Hematopoietic multipotent progenitor cell (in vitro differentiated cells): ENCODE data around the gene PINK1. TPM values are rescaled to one million over a fixed set of nuclear protein-coding genes. Genes with fewer than 3 reads are reported as not detected.
A peak's percentile ranks its signal among the peaks of the same experiment; 100 is the strongest.
"Not testable (repeated sequence)": the region's sequence is repeated elsewhere in the genome, so short reads cannot be mapped to it uniquely, and the experiment has no call there.

Source experiments
- DNase-seq, 3 donors: peaks; one replicate each; pipeline ENCODE4 v3.0.0-alpha.2; 2011 to 2015; ENCODE audit warnings: low read depth in 2 of 3, low spot score in 2 of 3
- total RNA-seq: library from RNA; depleted of rRNA; stranded (reverse); fragments of >200 nt; gene quantifications from one replicate; pipeline ENCODE4 v1.2.3, GENCODE V29; 2012

The PINK1 gene
- total RNA-seq, 1 donor, result 53.3 TPM

- no peak for DNase-seq
These were observed 39.0 kb downstream of the PINK1 start for GRCh38 chr1:20672265-20672632.

- DNase-seq, result not testable (repeated sequence)
These were observed 40.4 kb downstream of the PINK1 start for GRCh38 chr1:20673626-20674025.

DNA sequence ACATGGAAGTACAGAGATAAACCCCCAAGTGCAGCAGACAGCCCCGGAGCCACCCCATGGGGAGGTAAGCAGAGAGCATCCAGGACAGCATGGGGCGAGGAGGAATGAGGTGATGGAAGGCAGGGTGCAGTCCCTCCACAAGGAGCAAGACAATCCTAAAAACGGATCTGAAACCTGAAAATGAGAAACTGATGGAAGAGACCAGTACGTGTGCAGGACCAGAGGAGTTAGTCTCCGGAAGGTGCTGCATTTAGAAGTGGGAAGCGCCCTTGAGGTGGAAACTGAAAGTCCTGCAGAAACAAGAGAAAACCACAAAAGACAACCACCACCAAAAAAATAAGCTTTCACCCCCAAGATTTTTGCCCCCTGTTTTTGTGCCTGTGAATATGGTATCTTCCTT is 45.3 kb downstream of the PINK1 start:
- no peak for DNase-seq

DNA sequence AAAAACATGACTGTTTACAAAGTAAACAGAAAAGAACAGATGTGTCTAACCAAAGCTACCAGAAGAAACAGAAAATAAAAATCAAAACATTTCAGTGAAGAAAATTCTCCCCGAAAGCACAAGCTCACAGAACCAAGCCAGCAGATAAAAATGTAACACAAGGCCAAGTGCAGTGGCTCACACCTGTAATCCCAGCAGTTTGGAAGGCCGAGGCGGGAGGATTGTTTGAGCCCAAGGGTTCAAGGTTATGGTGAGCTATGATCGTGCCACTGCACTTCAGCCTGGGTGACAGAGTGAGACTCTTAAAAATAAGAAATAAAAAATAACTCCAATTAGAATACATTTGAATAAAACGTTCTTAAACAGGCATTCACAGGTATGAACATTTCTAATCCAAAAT is 47.0 kb downstream of the PINK1 start:
- DNase-seq, result no peak

DNA sequence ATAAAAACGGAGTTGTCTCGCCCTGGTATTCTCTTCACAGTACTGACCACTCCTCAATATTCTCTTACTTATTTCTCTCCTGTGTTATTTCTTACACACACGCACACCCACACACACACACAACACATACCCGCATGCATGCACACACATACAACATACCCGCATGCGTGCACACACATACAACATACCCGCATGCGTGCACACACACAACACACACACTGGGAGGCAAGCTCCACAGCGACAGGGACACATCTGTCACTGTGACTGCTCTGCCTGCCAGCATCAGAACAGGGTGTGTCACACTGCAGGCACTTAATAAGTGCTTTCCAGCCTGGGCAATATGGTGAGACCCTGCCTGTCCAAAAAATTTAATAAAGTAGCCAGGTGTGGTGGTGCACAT is 48.7 kb downstream of the PINK1 start:
- DNase-seq, result no peak

DNA sequence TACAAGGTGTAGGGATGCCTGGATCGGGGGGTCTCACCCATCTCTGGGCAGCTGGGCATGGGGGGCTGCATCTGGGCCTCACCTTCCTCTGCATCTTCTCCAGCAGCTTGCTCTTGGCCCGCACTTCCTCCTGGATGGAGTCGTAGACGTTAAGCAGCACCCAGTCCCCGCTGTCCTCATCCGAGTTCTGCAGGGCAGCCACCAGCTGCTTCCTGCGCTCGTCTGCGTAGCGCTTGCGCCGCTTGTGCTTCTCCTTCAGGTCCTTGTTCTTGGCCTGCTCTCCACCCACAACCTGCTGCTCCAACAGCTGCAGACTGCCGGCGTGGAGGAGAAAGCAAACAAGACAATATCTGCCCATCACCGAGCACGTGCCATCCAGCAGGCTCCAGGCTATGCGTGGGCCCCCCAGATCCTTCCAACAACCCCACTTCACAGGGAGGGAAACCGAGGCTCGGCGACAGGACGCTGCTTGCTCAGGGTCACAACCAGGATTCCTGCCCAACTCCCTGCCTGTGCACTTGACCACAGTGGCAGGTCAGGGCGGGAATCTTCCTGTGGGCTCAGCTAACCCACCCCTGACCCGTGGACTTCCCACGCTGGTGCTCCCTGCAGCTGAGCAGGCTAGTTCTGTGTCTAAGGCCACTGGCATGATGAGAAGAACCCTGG is 49.4 kb downstream of the PINK1 start:
- peak in 2 of 3 donors; percentile 44 to 51 for DNase-seq

- no peak for DNase-seq
These were observed 50.4 kb downstream of the PINK1 start for GRCh38 chr1:20683614-20684013.

- DNase-seq, result no peak
These were observed 50.9 kb downstream of the PINK1 start for GRCh38 chr1:20684050-20684620.

- DNase-seq, result no peak
These were observed 51.4 kb downstream of the PINK1 start for GRCh38 chr1:20684651-20685050.

- no peak for DNase-seq
These were observed 51.9 kb downstream of the PINK1 start for GRCh38 chr1:20685099-20685662.

DNA sequence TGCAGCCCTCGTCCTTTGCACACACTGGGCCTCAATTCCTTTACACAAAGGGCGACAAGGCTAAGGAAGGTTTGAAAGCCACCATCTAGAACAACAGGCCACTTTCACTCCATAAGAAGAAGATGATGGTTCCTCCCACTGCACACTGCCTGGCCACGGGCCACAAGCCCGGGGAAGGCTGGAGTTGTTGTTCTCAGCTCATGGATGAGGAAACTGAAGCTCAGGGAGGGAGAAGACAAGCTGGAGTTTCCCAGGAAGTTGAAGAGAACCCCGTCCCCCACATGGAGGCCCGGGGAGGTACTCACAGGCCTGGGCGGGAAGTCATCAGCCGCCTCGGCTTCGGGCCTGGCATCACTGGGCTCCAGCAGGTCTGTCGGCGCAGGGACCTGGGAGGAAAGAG is 52.5 kb downstream of the PINK1 start:
- DNase-seq, result no peak

DNA sequence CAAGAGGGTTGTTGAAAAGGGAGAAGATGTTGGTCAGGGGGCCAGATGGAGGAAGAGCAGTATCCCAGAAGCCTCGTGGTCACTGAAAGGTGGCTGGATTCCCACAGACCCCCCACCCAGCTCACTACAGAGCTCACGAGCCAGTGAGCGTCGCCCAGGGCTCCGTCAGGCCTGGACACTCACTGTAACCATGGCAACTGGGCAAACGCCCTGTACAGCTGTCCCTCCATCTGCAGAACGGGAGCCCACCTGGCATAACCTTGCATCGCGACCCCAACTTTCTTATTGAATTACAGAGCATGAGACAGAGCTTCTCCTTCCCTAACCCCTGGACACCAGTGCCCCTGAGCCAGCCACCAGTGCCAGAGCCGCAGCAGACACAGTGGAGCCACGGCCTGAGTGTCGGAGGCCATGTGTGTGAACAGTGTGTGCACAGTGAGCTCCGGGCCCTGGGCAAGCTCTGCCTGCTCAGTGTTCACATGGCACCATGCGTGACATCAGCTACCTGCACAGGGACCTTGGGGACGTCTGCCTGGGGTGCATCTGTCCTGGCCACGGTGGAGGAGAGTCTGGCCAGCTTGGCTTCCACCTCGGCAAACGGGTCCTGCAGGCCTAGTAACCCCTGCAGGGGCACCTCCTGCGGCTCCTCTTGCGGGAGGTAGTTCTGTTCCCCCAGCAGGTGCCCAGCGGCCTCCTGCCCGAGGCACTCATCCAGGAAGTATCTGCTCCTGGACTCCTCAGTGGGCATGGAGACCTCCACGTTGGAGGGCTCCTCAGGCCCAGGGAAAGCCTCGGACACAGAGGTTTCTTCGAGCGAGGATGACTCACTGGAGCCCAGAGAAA is 53.8 kb downstream of the PINK1 start:
- DNase-seq, result no peak

GRCh38 chr1:20689645-20690056 is 56.4 kb downstream of the PINK1 start:
- no peak for DNase-seq

GRCh38 chr1:20691872-20692271 is 58.6 kb downstream of the PINK1 start:
- DNase-seq, result no peak

- no peak for DNase-seq
These were observed 60.4 kb downstream of the PINK1 start for GRCh38 chr1:20693623-20694022.

- DNase-seq, result no peak
These were observed 62.3 kb downstream of the PINK1 start for GRCh38 chr1:20695515-20695914.

- DNase-seq, result peak; percentile 57 to 80 (median 74)
These were observed 63.4 kb downstream of the PINK1 start for GRCh38 chr1:20696397-20697333.

DNA sequence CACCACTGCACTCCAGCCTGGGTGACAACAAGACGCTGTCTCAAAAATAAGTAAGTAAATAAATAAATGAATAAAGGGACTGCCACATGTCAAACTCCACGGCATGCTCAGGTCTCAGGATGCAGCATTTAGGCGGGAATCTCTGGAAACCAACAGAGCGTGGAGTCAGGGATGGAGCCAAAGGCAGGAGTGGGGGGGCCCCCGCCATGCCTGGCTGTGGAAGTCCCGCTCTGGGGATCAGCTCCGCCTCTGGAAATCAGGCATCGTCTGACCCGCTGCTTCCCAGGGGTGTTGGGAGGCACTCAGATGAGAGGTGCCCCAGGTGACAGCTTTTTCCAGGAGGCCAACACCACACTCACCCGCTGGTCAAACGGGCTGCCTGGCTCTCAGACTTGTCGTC is 64.3 kb downstream of the PINK1 start:
- DNase-seq, result no peak

- no peak for DNase-seq
These were observed 65.1 kb downstream of the PINK1 start for GRCh38 chr1:20698195-20698910.

- DNase-seq, result no peak
These were observed 66.3 kb downstream of the PINK1 start for GRCh38 chr1:20699558-20699957.
